B cell (primary cell): ENCODE results near the gene OVCA2. TPM values are rescaled to one million over a fixed set of nuclear protein-coding genes. Genes with fewer than 3 reads are reported as not detected.

Experiments used
- ATAC-seq: fragments of 200-7000 bp; cut with Tn5 transposase; one replicate; pipeline ENCODE4 v1.10.0; 2021; ENCODE audit warnings: low read depth, mild to moderate bottlenecking, moderate number of reproducible peaks, moderate library complexity
- CTCF ChIA-PET: fragments of 350-600 bp; sonication (Branson Sonifier 250); formaldehyde crosslinking; loops from one replicate; lab custom pipeline; 2021; ENCODE audit warnings: antibody characterized with exemption, inconsistent platforms; lab: Charles Lee
- POLR2A ChIA-PET: fragments of 350-600 bp; sonication (Branson Sonifier 250); formaldehyde crosslinking; loops from one replicate; lab custom pipeline; 2021; ENCODE audit warnings: antibody characterized with exemption; lab: Charles Lee
- DNase-seq: peaks from one replicate; pipeline ENCODE4 v3.0.0; 2013
- H2AFZ ChIP-seq: 2 replicates; pipeline ENCODE4 v1.6.1; 2012; ENCODE audit warnings: mild to moderate bottlenecking, low read depth, low read length; ENCODE audit not compliant: insufficient read depth, poor library complexity, severe bottlenecking
- H3K27ac ChIP-seq, 2 donors: 1 replicate in 1 of 2; 2 replicates in 1 of 2; pipeline ENCODE4 v1.5.1; 2012 to 2013; ENCODE audit warnings: low read length in 2 of 2, mild to moderate bottlenecking in 2 of 2, moderate library complexity in 1 of 2
- H3K27me3 ChIP-seq, 4 experiments: fragments of 200-600 bp in 1 of 4; sonication (generic) in 1 of 4; replicated peaks in 1 of 4; 1 replicate in 2 of 4; 2 replicates in 2 of 4; pipeline versions ENCODE4 v1.6.1 to v1.7.0; 2013 to 2016; ENCODE audit warnings: low read length in 3 of 4, mild to moderate bottlenecking in 2 of 4, mixed read lengths in 1 of 4, moderate library complexity in 1 of 4; ENCODE audit not compliant: insufficient read depth in 4 of 4, control insufficient read depth in 3 of 4; ENCODE audit errors: control extremely low read depth in 1 of 4
- H3K36me3 ChIP-seq, 2 experiments: replicated peaks in 1 of 2; 1 replicate in 1 of 2; 2 replicates in 1 of 2; pipeline versions ENCODE4 v1.6.1 to v1.7.1; 2013; ENCODE audit warnings: low read length in 1 of 2; ENCODE audit not compliant: insufficient read depth in 2 of 2, control insufficient read depth in 1 of 2; ENCODE audit errors: control extremely low read depth in 1 of 2, extremely low read depth in 1 of 2
- H3K4me1 ChIP-seq, 2 donors: fragments of 200-600 bp in 1 of 2; sonication (generic) in 1 of 2; 1 replicate in 1 of 2; 2 replicates in 1 of 2; pipeline versions ENCODE4 v1.5.1 to v1.6.1; 2013 to 2017; ENCODE audit warnings: low read length in 2 of 2; ENCODE audit not compliant: control insufficient read depth in 2 of 2, insufficient read depth in 2 of 2
- H3K4me2 ChIP-seq: replicated peaks from 2 replicates; pipeline ENCODE3; 2012; ENCODE audit warnings: mild to moderate bottlenecking, low read depth, low read length; ENCODE audit not compliant: poor library complexity, severe bottlenecking
- H3K4me3 ChIP-seq, 5 experiments: fragments of 200-600 bp in 1 of 5; sonication (generic) in 1 of 5; 1 replicate in 3 of 5; 2 replicates in 2 of 5; pipeline versions ENCODE4 v1.5.1 to v1.7.0; 2011 to 2016; ENCODE audit warnings: low read length in 4 of 5, mild to moderate bottlenecking in 4 of 5, low read depth in 2 of 5, control low read depth in 1 of 5, moderate library complexity in 1 of 5; ENCODE audit not compliant: insufficient read depth in 1 of 5; ENCODE audit errors: control extremely low read depth in 1 of 5, extremely low read depth in 1 of 5
- H3K79me2 ChIP-seq: fragments of 200-600 bp; sonication (generic); one replicate; pipeline ENCODE4 v1.6.0; 2016; ENCODE audit warnings: low read length; ENCODE audit not compliant: control insufficient read depth, insufficient read depth
- H3K9ac ChIP-seq: fragments of 200-600 bp; sonication (generic); 2 replicates; pipeline ENCODE4 v1.6.1; 2017; ENCODE audit warnings: mild to moderate bottlenecking, low read length, moderate library complexity
- H3K9me3 ChIP-seq, 3 donors: one replicate each; pipeline versions ENCODE4 v1.6.1 to v1.7.1; 2013; ENCODE audit warnings: low read length in 2 of 3; ENCODE audit not compliant: control insufficient read depth in 2 of 3, insufficient read depth in 1 of 3; ENCODE audit errors: control extremely low read depth in 1 of 3
- H4K20me1 ChIP-seq: 2 replicates; pipeline ENCODE4 v1.6.0; 2012; ENCODE audit warnings: mild to moderate bottlenecking, low read length; ENCODE audit not compliant: insufficient read depth, control insufficient read depth, poor library complexity, severe bottlenecking
- H3K27ac Mint-ChIP-seq: one replicate; pipeline ENCODE4 v1.8.0; 2021; ENCODE audit warnings: mixed read lengths
- H3K27me3 Mint-ChIP-seq: one replicate; pipeline ENCODE4 v1.8.0; 2021; ENCODE audit warnings: mixed read lengths
- H3K4me1 Mint-ChIP-seq: one replicate; pipeline ENCODE4 v1.8.0; 2021; ENCODE audit warnings: mixed read lengths
- H3K4me3 Mint-ChIP-seq: one replicate; pipeline ENCODE4 v1.8.0; 2021; ENCODE audit warnings: mixed read lengths
- H3K9me3 Mint-ChIP-seq: one replicate; pipeline ENCODE4 v1.8.0; 2022; ENCODE audit warnings: mixed read lengths; ENCODE audit not compliant: insufficient read depth
- CTCF ChIP-seq: fragments of 200-600 bp; IDR thresholded peaks from one replicate; pipeline ENCODE4 v1.8.0; 2022; ENCODE audit warnings: antibody characterized with exemption, mild to moderate bottlenecking
- EZH2 ChIP-seq: IDR thresholded peaks from 2 replicates; pipeline ENCODE4 v1.6.1; 2012; ENCODE audit warnings: borderline replicate concordance, low read depth, mild to moderate bottlenecking, moderate library complexity, low read length; ENCODE audit not compliant: insufficient read depth, poor library complexity, severe bottlenecking
- WGBS: methylation state at CpG from one replicate; pipeline ENCODE4 v1.1.5; 2013; ENCODE audit warnings: missing lambda C conversion rate; ENCODE audit not compliant: insufficient coverage; 5-methylcytosine and 5-hydroxymethylcytosine counted together
- intact Hi-C: fragments of 100-400 bp; cut with micrococcal nuclease; formaldehyde crosslinking; loops from one replicate; pipeline ENCODE4 v1.10.0; 2022
- polyA plus RNA-seq: library from polyadenylated mRNA; depleted of rRNA; stranded (reverse); fragments of >200 nt; gene quantifications from 2 replicates; pipeline ENCODE4 v1.2.3, GENCODE V29; 2012
- total RNA-seq, 2 donors: library from RNA; stranded (reverse); fragments of 120-200 nt in 1 of 2; gene quantifications; 1 replicate in 1 of 2; 2 replicates in 1 of 2; pipeline versions ENCODE4 v1.2.3 to v1.2.4, GENCODE V29; 2013 to 2022

OVCA2 gene
- total and polyA plus RNA-seq, 2 donors (not counting 1 experiment from before 2014, with no cell fraction given) = 23.2 to 43.9 TPM

- Mint-ChIP-seq H3K27ac (no peak overlapping the region), H3K4me1 (peaks cover 24% of the 10 kb centered on the region), H3K27me3 (no peaks in the 10 kb centered on the region), H3K9me3 (no peaks in the 10 kb centered on the region), H3K4me3 (no peak overlapping the region)
- Histone ChIP-seq H3K4me2 (no peak overlapping the region), H3K4me3 (no peak overlapping the region), H3K27me3 (no peaks in the 10 kb centered on the region), H3K4me1 (peaks cover 4 to 28% of the 10 kb centered on the region in 2 donors), H3K79me2 (peaks cover 33% of the 10 kb centered on the region), H3K27ac (no peak overlapping the region), H3K9me3 (no peaks in the 10 kb centered on the region), H2AFZ (no peak overlapping the region), H4K20me1 (peaks cover 34% of the 10 kb centered on the region), H3K36me3 (peaks cover 0 to 49% of the 10 kb centered on the region in 2 experiments), H3K9ac (no peak overlapping the region)
- WGBS = 98% methylated on average over 26 of the region's 29 CpGs
- ChIA-PET POLR2A (no interaction called here), CTCF (no interaction called here)
- intact Hi-C loops = no loop called here
- TF ChIP-seq CTCF = no peak
- TF ChIP-seq EZH2 = no peak
- ATAC-seq (no peak), DNase-seq (no peak)
These were observed 6.0 kb upstream of the OVCA2 start for GRCh38 chr17:2035541-2036488.

- H3K4me1 Mint-ChIP-seq = peaks cover 28% of the 10 kb centered on the region
- no peak overlapping the region for H3K4me3 Mint-ChIP-seq
- no peak overlapping the region for H3K9ac ChIP-seq
- H3K4me1 ChIP-seq = peaks cover 5 to 22% of the 10 kb centered on the region in 2 donors
- CTCF ChIA-PET = no interaction called here
- intact Hi-C loops = no loop called here
- no peaks in the 10 kb centered on the region for H3K9me3 Mint-ChIP-seq
- no peaks in the 10 kb centered on the region for H3K27me3 ChIP-seq
- POLR2A ChIA-PET = no interaction called here
- no peak overlapping the region for H3K27ac Mint-ChIP-seq
- H3K27ac ChIP-seq = no peak overlapping the region
- H3K4me2 ChIP-seq = no peak overlapping the region
- peaks cover 29% of the 10 kb centered on the region for H4K20me1 ChIP-seq
- DNase-seq (no peak), ATAC-seq (no peak)
- no peak for TF ChIP-seq CTCF
- no peak for TF ChIP-seq EZH2
- H3K4me3 ChIP-seq = no peak overlapping the region
- H3K27me3 Mint-ChIP-seq = no peaks in the 10 kb centered on the region
- H2AFZ ChIP-seq = no peak overlapping the region
- H3K9me3 ChIP-seq = no peaks in the 10 kb centered on the region
- peaks cover 22% of the 10 kb centered on the region for H3K79me2 ChIP-seq
- H3K36me3 ChIP-seq = peaks cover 0 to 46% of the 10 kb centered on the region in 2 experiments
- 100% methylated on average over 4 of the region's 10 CpGs for WGBS
These were observed 4.7 kb upstream of the OVCA2 start for GRCh38 chr17:2037155-2037554.
